HepG2 (cell line): Measurements from ENCODE around the gene TAF3. TPM values are rescaled to one million over a fixed set of nuclear protein-coding genes. Genes with fewer than 3 reads are reported as not detected.

ENCODE experiments used
- ATAC-seq: fragments of 200-7000 bp; cut with Tn5 transposase; 3 replicates; pipeline ENCODE4 v1.9.1; 2020; ENCODE audit warnings: mild to moderate bottlenecking, moderate library complexity
- BruUV-seq: library from RNA; stranded (reverse); fragments of 400-500 nt; replicated peaks from 2 replicates; lab custom pipeline; 2021; lab: Mats Ljungman, UMichigan
- CTCF ChIA-PET: fragments of 300-600 bp; formaldehyde crosslinking; extraction: SDS; loops from one replicate; lab custom pipeline; 2021; ENCODE audit warnings: low total read pairs, inconsistent platforms, low intra/inter-chr PET ratio; lab: Yijun Ruan, JAX
- POLR2A ChIA-PET: fragments of 350-600 bp; sonication (Branson Sonifier 250); formaldehyde crosslinking; loops from one replicate; lab custom pipeline; 2020; ENCODE audit warnings: antibody characterized with exemption, inconsistent platforms; lab: Yijun Ruan, JAX
- DNase-seq: peaks from one replicate; pipeline ENCODE4 v3.0.0-alpha.2; 2015; ENCODE audit warnings: low spot score
- FAIRE-seq: peaks from 3 replicates; lab custom pipeline; 2011; peaks lifted over from hg19 to GRCh38; lab: Jason Lieb, UNC
- H2AFZ ChIP-seq: one replicate; pipeline ENCODE4 v1.6.1; 2011; ENCODE audit warnings: low read length, inconsistent platforms
- H3K27ac ChIP-seq: fragments of 300-600 bp; 3 replicates; pipeline ENCODE4 v1.8.0; 2011; ENCODE audit warnings: mixed run types, mild to moderate bottlenecking, mixed read lengths, low read length, inconsistent platforms; ENCODE audit not compliant: insufficient read depth; ENCODE audit errors: extremely low read length
- H3K27me3 ChIP-seq, 2 experiments: fragments of 200-600 bp in 1 of 2; 2 replicates in 1 of 2; 3 replicates in 1 of 2; pipeline versions ENCODE4 v1.6.0 to v1.8.0; 2011; ENCODE audit warnings: low read length in 2 of 2, mild to moderate bottlenecking in 2 of 2, moderate library complexity in 2 of 2, inconsistent platforms in 1 of 2; ENCODE audit not compliant: insufficient read depth in 2 of 2, control insufficient read depth in 1 of 2
- H3K36me3 ChIP-seq, 2 experiments: fragments of 200-600 bp in 1 of 2; replicated peaks in 1 of 2; 2 replicates in 1 of 2; 3 replicates in 1 of 2; pipeline versions ENCODE4 v1.5.1 to v1.8.0; 2011; ENCODE audit warnings: low read length in 2 of 2, inconsistent platforms in 1 of 2; ENCODE audit not compliant: insufficient read depth in 2 of 2, control insufficient read depth in 1 of 2
- H3K4me1 ChIP-seq: 2 replicates; pipeline ENCODE4 v1.5.1; 2012; ENCODE audit warnings: low read length, inconsistent platforms; ENCODE audit not compliant: insufficient read depth
- H3K4me2 ChIP-seq: 2 replicates; pipeline ENCODE4 v1.6.0; 2011; ENCODE audit warnings: low read depth, low read length, inconsistent platforms
- H3K4me3 ChIP-seq, 3 experiments: fragments of 200-600 bp in 1 of 3; sonication (generic), shearing (Covaris generic) in 1 of 3; replicated peaks in 1 of 3; 2 replicates each; pipeline ENCODE4 v1.5.1; 2011 to 2016; ENCODE audit warnings: low read length in 3 of 3, inconsistent platforms in 2 of 3, low read depth in 2 of 3, mild to moderate bottlenecking in 2 of 3, control low read depth in 1 of 3, mixed read lengths in 1 of 3; ENCODE audit not compliant: insufficient read depth in 1 of 3
- H3K79me2 ChIP-seq: one replicate; pipeline ENCODE4 v1.6.1; 2011; ENCODE audit warnings: low read length, inconsistent platforms; ENCODE audit not compliant: insufficient read depth
- H3K9ac ChIP-seq: 2 replicates; pipeline ENCODE4 v1.6.0; 2011; ENCODE audit warnings: mild to moderate bottlenecking, low read depth, low read length, inconsistent platforms; ENCODE audit not compliant: insufficient read depth
- H3K9me3 ChIP-seq: 2 replicates; pipeline ENCODE4 v1.5.1; 2012; ENCODE audit warnings: mild to moderate bottlenecking, low read length
- H4K20me1 ChIP-seq: 2 replicates; pipeline ENCODE4 v1.6.0; 2011; ENCODE audit warnings: inconsistent platforms, mild to moderate bottlenecking, low read length, moderate library complexity; ENCODE audit not compliant: insufficient read depth
- CBX1 ChIP-seq: IDR thresholded peaks from one replicate; pipeline ENCODE4 v1.6.1; 2016; ENCODE audit warnings: antibody characterized with exemption, low read depth
- FOSL1 ChIP-seq: sonication (generic); formaldehyde crosslinking; IDR thresholded peaks from 2 replicates; pipeline ENCODE4 v1.9.0; 2021; ENCODE audit warnings: missing genetic modification reagents, borderline replicate concordance
- HNF1A ChIP-seq, 2 experiments: sonication (generic) in 1 of 2; formaldehyde crosslinking in 1 of 2; IDR thresholded peaks; 2 replicates each; pipeline versions ENCODE4 v1.4.0 to v1.6.1; 2016 to 2020; ENCODE audit warnings: borderline replicate concordance in 1 of 2, low read depth in 1 of 2, mild to moderate bottlenecking in 1 of 2, missing genetic modification reagents in 1 of 2
- HOXA7 ChIP-seq: sonication (generic); formaldehyde crosslinking; IDR thresholded peaks from 2 replicates; pipeline ENCODE4 v1.8.1; 2022; ENCODE audit warnings: mild to moderate bottlenecking, missing genetic modification reagents, moderate library complexity
- MBNL3 ChIP-seq: fragments of 250-450 bp; sonication (Bioruptor Pico); conservative IDR thresholded peaks from 2 replicates; pipeline ENCODE4 v1.8.0; 2022; ENCODE audit warnings: mild to moderate bottlenecking, inconsistent platforms
- NCOA5 ChIP-seq: sonication (generic); formaldehyde crosslinking; IDR thresholded peaks from 2 replicates; pipeline ENCODE4 v1.4.0; 2020; ENCODE audit warnings: missing genetic modification reagents
- NFRKB ChIP-seq: fragments of 450-650 bp; IDR thresholded peaks from 2 replicates; pipeline ENCODE4 v1.6.1; 2017
- NKX3-1 ChIP-seq: sonication (generic); formaldehyde crosslinking; IDR thresholded peaks from 2 replicates; pipeline ENCODE4 v1.5.0; 2020; ENCODE audit warnings: missing genetic modification reagents
- TBX2 ChIP-seq: sonication (generic); formaldehyde crosslinking; IDR thresholded peaks from 2 replicates; pipeline ENCODE4 v1.5.0; 2020; ENCODE audit warnings: missing genetic modification reagents, mild to moderate bottlenecking, borderline replicate concordance
- ZBTB38 ChIP-seq: sonication (generic); formaldehyde crosslinking; IDR thresholded peaks from 2 replicates; pipeline ENCODE4 v1.5.1; 2020; ENCODE audit warnings: mild to moderate bottlenecking, missing genetic modification reagents
- ZFP91 ChIP-seq: sonication (generic); formaldehyde crosslinking; IDR thresholded peaks from 2 replicates; pipeline ENCODE4 v1.9.0; 2022; ENCODE audit warnings: missing genetic modification reagents, mild to moderate bottlenecking, borderline replicate concordance
- ZNF24 ChIP-seq: fragments of 450-650 bp; IDR thresholded peaks from 2 replicates; pipeline ENCODE4 v1.6.1; 2017; ENCODE audit warnings: antibody characterized with exemption, mild to moderate bottlenecking
- ZNF605 ChIP-seq: sonication (generic); formaldehyde crosslinking; IDR thresholded peaks from 2 replicates; pipeline ENCODE4 v1.8.0; 2022; ENCODE audit warnings: mild to moderate bottlenecking, missing genetic modification reagents
- ZNF720 ChIP-seq: sonication (generic); formaldehyde crosslinking; IDR thresholded peaks from 2 replicates; pipeline ENCODE4 v1.4.0; 2020; ENCODE audit warnings: missing genetic modification reagents
- WGBS: methylation state at CpG from one replicate; pipeline ENCODE4 v1.1.6; 2017; ENCODE audit warnings: low lambda C conversion rate; 5-methylcytosine and 5-hydroxymethylcytosine counted together
- in situ Hi-C: cut with HindIII; loops from 2 replicates; pipeline ENCODE4 v1.10.0; 2017; ENCODE audit warnings: low pct_unique_long_range_greater_than_20kb; ENCODE audit not compliant: extremely low pct_ligation_motif_present
- intact Hi-C: fragments of 100-400 bp; cut with micrococcal nuclease; formaldehyde crosslinking; loops from one replicate; pipeline ENCODE4 v1.10.0; 2022; ENCODE audit not compliant: unreplicated experiment
- polyA plus RNA-seq, 8 experiments: library from polyadenylated mRNA; depleted of rRNA in 3 of 8; stranded (reverse) in 7 of 8; unstranded in 1 of 8; fragments of >200 nt; fragmentation: Illumina TruSeq in 4 of 8; extraction: Trizol in 4 of 8; gene quantifications; 2 replicates each; pipeline versions ENCODE4 v1.2.1 to v1.2.3, GENCODE V29; 2011 to 2016; ENCODE audit warnings: low read depth in 4 of 8, missing spikeins in 1 of 8, mixed read lengths in 1 of 8; ENCODE audit not compliant: insufficient read depth in 1 of 8
- total RNA-seq, 5 experiments: library from RNA; depleted of rRNA; stranded (reverse); fragments of >200 nt; fragmentation: Illumina TruSeq; extraction: Trizol; gene quantifications; 2 replicates each; pipeline ENCODE4 v1.2.3, GENCODE V29; 2016; ENCODE audit warnings: low read depth in 1 of 5
- TF ChIP-seq, protein P1 (sequence below): sonication (generic); formaldehyde crosslinking; IDR thresholded peaks from 2 replicates; pipeline ENCODE4 v1.9.0; 2021; ENCODE audit warnings: missing genetic modification reagents, mild to moderate bottlenecking, borderline replicate concordance
- TF ChIP-seq, protein P2 (sequence below): sonication (generic); formaldehyde crosslinking; IDR thresholded peaks from 2 replicates; pipeline ENCODE4 v1.4.0; 2020; ENCODE audit warnings: missing genetic modification reagents

Gene TAF3
- total and polyA plus RNA-seq, 2 of the 13 experiments (the other 11 are each of a cell fraction or from before 2014, with no cell fraction given): 1.7 to 2.9 TPM

GRCh38 chr10:7829289-7829834, 11.1 kb downstream of the TAF3 start (continued):
- TF ChIP-seq ZNF24: no peak
- TF ChIP-seq ZNF605: no peak

- H3K9me3 ChIP-seq: no peaks in the 10 kb centered on the region
- intact Hi-C loops: no loop called here
- H3K79me2 ChIP-seq: peaks cover 27% of the 10 kb centered on the region
- H3K9ac ChIP-seq: no peak overlapping the region
- H2AFZ ChIP-seq: no peak overlapping the region
- in situ Hi-C loops: no loop called here
- POLR2A ChIA-PET: no interaction called here
- no peak overlapping the region for H3K4me3 ChIP-seq
- H4K20me1 ChIP-seq: no peaks in the 10 kb centered on the region
- H3K4me1 ChIP-seq: no peaks in the 10 kb centered on the region
- BruUV-seq: no TSS peak
- H3K27ac ChIP-seq: no peak overlapping the region
- CTCF ChIA-PET: no interaction called here
- WGBS: 94% methylated on average over 1 of the region's 1 CpG
- H3K27me3 ChIP-seq: no peaks in the 10 kb centered on the region; a peak in 1 of 5 replicates
- H3K36me3 ChIP-seq: peaks cover 0 to under 1% of the 10 kb centered on the region in 2 experiments; a peak in 2 of 5 replicates
- ATAC-seq (no peak), FAIRE-seq (no peak), DNase-seq (no peak)
- H3K4me2 ChIP-seq: no peak overlapping the region
- no peak for TF ChIP-seq ZNF720 (CRISPR knock-in tag)
- TF ChIP-seq ZFP91: no peak
- TF ChIP-seq, protein P1, sequence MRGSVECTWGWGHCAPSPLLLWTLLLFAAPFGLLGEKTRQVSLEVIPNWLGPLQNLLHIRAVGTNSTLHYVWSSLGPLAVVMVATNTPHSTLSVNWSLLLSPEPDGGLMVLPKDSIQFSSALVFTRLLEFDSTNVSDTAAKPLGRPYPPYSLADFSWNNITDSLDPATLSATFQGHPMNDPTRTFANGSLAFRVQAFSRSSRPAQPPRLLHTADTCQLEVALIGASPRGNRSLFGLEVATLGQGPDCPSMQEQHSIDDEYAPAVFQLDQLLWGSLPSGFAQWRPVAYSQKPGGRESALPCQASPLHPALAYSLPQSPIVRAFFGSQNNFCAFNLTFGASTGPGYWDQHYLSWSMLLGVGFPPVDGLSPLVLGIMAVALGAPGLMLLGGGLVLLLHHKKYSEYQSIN (CRISPR knock-in tag): no peak
- TF ChIP-seq NKX3-1: no peak
- TF ChIP-seq HNF1A (IDR thresholded peaks at IDR 0.05; ENCODE audit: low read depth): no peak
- TF ChIP-seq HNF1A (CRISPR knock-in tag; IDR thresholded peaks at IDR 0.05; ENCODE audit: borderline replicate concordance): no peak
- no peak for TF ChIP-seq ZBTB38 (CRISPR knock-in tag)
- no peak for TF ChIP-seq NFRKB
- TF ChIP-seq TBX2 (CRISPR knock-in tag): no peak
- TF ChIP-seq, protein P2, sequence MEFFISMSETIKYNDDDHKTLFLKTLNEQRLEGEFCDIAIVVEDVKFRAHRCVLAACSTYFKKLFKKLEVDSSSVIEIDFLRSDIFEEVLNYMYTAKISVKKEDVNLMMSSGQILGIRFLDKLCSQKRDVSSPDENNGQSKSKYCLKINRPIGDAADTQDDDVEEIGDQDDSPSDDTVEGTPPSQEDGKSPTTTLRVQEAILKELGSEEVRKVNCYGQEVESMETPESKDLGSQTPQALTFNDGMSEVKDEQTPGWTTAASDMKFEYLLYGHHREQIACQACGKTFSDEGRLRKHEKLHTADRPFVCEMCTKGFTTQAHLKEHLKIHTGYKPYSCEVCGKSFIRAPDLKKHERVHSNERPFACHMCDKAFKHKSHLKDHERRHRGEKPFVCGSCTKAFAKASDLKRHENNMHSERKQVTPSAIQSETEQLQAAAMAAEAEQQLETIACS: no peak
- TF ChIP-seq NCOA5: no peak
- no peak for TF ChIP-seq MBNL3 (CRISPR knock-in tag)
- no peak for TF ChIP-seq CBX1
- TF ChIP-seq HOXA7: no peak
- no peak for TF ChIP-seq FOSL1 (CRISPR knock-in tag)
Measured at GRCh38 chr10:7832060-7832459, 13.8 kb downstream of the TAF3 start.
